WI38 (cell line): ENCODE results near the gene ZMYND10.

Experiments used
- H3K4me3 ChIP-seq: 2 replicates; pipeline ENCODE4 v1.5.1; 2011; ENCODE audit warnings: low read depth, mild to moderate bottlenecking, control low read depth, low read length
- TF ChIP-seq, protein P1 (sequence below): IDR thresholded peaks from 2 replicates; pipeline ENCODE4 v1.5.1; 2012; ENCODE audit warnings: low read depth, mild to moderate bottlenecking, control low read depth, low read length

ZMYND10 gene

DNA sequence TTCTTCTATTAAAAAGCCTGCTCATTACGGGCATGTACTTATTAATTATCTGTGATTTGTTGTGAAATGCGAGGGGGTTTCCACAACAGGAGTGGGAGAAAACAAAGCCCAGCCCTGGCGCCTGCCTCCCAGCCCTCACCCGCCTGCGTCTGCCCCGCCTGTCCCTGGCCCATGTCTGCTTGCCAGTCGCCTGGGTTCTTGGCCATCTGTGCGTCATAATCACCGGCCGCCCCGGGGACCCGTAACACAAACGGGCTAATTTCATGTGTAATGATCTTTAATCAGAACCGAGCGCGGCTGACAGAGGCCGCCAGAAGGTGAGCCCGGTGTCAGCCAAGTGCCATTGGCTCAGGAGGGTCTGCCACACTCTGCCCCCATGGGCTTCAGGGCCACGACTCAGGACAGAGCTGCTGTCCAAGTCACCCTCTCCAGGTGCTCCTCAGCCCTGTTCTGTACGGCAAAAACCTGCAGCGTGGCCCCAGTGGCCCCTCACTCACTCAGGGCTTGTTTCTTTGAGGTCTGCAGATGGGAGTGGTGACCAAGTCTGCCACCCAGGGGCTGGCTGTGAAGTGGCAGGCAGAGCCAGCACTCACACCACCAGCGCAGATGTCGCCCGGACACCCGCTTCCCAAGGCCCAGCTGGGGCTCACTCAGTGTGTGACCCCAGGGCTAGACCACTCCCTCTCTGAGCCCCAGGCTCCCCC is 42.6 kb upstream of the ZMYND10 start:
- TF ChIP-seq, protein P1, sequence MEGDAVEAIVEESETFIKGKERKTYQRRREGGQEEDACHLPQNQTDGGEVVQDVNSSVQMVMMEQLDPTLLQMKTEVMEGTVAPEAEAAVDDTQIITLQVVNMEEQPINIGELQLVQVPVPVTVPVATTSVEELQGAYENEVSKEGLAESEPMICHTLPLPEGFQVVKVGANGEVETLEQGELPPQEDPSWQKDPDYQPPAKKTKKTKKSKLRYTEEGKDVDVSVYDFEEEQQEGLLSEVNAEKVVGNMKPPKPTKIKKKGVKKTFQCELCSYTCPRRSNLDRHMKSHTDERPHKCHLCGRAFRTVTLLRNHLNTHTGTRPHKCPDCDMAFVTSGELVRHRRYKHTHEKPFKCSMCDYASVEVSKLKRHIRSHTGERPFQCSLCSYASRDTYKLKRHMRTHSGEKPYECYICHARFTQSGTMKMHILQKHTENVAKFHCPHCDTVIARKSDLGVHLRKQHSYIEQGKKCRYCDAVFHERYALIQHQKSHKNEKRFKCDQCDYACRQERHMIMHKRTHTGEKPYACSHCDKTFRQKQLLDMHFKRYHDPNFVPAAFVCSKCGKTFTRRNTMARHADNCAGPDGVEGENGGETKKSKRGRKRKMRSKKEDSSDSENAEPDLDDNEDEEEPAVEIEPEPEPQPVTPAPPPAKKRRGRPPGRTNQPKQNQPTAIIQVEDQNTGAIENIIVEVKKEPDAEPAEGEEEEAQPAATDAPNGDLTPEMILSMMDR = no peak
- no peak overlapping the region for H3K4me3 ChIP-seq

DNA sequence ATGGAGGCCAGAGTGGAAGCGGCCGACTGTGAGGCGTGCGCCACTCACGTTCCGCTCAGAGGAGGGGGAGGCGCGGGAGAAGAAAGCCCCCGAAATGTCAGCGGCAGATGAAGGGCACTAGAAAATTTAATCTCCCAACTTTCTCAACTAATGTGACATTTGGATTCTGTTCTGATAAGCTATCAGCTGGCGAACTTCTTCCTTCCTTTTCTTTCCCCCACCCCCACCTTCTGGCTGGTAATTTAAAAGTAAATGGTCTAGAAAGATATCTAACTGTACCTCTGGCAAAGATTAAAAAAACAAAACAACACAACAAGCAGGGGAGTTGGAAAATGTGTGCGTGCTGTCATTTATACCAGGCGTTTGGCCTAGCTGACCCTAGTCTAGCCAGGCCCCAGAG is 40.2 kb upstream of the ZMYND10 start:
- TF ChIP-seq, protein P1 = no peak
- no peak overlapping the region for H3K4me3 ChIP-seq

DNA sequence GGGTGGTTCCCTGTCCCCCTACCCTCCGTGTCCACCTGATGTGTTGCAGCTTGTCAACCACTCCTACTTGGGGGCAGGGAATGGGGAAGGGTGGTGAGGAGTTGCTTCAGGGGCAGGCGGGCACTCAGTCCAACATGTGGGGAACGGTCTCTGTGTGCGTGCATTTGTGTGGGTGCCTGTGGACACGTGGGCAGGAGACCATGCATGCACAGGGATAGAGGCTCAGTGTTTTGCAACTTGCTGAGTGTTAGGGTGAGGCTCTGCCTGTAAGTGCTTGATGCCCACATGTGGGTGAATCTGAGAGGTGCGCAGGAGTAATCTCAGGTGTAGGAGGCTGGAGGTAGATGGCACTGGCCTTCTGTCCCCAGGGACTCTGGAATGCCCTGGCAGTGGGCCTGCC is 38.2 kb upstream of the ZMYND10 start:
- TF ChIP-seq, protein P1 = no peak

DNA sequence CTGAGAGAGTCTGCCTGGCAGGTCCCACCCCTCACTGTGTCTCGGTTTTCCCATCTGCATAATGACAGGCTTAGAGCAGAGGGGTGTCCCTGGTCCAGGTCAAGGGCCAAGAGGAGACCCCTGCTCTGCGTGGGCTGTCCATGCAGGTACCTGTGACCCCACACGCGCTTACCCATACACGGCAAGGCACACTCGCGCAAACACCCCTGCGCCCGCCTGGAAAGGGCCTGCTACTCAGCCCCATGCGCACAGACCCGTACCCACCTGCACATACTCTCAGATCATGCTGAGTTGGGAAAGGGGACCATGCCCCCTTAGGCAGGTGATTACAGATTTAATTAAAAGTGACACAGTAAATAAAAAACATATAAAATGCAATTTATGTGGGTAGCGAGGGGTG is 37.2 kb upstream of the ZMYND10 start:
- TF ChIP-seq, protein P1 = no peak
- H3K4me3 ChIP-seq = no peak overlapping the region

More for the DNA sequence above, 38.2 kb upstream of the ZMYND10 start:
- no peak overlapping the region for H3K4me3 ChIP-seq

DNA sequence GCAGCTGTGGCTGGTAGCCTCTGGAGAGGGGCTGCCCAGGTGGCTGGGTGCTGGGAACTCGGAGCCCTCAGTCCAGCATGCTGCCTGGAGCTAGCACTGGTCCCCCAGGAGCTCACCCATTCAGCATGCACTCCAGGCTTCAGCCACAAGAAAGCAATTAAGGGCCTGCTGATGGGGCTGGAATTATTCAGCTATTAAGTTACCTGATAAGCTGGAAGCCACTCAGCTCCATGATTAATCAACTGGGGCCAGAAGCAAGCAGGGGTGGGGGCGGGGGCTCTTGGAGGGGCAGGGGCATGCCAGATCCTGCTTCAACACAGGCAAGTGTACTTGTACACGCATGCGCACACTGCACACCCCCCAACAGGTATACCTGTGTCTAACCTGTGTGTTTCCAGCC is 35.9 kb upstream of the ZMYND10 start:
- TF ChIP-seq, protein P1 = no peak
- H3K4me3 ChIP-seq = no peak overlapping the region

DNA sequence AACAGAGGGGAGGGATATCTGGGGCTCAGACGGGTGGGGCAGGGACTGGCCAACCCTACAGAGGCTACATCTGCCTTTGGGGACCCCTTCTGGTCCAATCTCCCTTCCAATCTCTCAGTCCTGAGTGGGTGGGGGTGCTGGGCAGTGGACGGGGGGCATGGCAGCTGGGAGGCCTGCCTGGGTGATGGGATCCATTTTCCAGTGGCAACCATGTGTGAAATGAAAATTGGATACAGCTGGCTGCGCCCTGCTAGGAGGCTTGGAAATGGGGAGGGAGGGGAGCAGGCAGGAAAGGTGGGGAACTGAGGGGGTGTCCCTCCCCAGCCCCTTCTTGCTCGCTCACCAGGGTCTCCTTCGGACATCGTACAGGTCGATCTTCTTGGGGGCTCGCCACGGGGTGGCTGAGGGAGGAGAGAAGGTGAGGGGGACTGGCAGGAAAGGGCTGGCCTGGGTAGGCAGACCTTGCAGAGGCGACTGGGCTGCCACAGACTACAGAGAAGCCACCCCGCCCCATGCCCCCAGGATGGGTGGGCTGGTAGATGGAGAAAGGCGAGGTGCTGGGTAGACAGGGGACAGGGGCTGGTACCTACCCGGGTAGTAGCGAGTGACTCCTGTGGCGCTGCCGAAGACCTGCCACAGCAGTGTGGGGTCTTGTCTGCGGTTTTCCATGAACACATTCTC is 35.0 kb upstream of the ZMYND10 start:
- TF ChIP-seq, protein P1 = no peak
- no peak overlapping the region for H3K4me3 ChIP-seq

DNA sequence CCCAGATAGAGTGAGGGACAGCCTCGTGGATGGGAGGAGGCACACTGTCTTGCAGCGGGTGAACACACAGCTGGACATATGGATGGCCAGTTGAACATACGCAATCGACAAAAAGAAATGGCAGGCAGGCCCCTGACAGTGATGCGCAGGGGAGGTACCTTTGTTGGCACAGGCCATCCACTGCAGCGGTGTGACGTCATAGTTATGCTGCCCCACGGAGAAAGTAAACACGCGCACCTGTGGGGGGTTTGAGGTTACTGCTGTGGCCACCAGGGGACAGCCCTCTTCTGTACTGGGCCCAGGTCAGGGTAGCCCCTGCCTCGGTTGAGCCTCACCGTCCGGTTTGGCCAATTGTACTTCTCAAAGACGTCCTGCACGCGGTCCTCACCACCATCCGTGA is 33.2 kb upstream of the ZMYND10 start:
- TF ChIP-seq, protein P1 = no peak
- H3K4me3 ChIP-seq = no peak overlapping the region
